Measurements from ENCODE around the gene CBLIF. TPM values are rescaled to one million over a fixed set of nuclear protein-coding genes. Genes with fewer than 3 reads are reported as not detected.

The CBLIF gene
- total and polyA plus RNA-seq, 2 of the 13 experiments (the other 11 are each of a cell fraction or from before 2014, with no cell fraction given) = not detected

DNA sequence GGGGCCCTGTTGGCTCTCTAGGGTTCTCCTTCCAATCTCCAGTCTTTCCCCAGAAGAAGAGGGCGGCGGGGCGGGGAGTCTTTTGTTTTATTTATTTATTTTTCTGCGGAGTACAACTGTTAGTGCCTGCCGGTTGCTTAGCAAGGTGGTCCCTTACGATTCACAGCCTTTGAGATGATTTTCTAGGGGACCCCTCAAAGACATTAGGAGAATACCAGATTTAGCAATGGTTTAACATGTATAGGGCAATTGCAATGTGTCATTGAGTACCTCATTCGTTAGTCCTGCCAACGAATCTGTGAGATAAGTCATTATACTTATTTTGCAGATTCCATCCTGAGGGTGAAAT, 34.4 kb downstream of the CBLIF start (continued):
- TF ChIP-seq, protein P1, sequence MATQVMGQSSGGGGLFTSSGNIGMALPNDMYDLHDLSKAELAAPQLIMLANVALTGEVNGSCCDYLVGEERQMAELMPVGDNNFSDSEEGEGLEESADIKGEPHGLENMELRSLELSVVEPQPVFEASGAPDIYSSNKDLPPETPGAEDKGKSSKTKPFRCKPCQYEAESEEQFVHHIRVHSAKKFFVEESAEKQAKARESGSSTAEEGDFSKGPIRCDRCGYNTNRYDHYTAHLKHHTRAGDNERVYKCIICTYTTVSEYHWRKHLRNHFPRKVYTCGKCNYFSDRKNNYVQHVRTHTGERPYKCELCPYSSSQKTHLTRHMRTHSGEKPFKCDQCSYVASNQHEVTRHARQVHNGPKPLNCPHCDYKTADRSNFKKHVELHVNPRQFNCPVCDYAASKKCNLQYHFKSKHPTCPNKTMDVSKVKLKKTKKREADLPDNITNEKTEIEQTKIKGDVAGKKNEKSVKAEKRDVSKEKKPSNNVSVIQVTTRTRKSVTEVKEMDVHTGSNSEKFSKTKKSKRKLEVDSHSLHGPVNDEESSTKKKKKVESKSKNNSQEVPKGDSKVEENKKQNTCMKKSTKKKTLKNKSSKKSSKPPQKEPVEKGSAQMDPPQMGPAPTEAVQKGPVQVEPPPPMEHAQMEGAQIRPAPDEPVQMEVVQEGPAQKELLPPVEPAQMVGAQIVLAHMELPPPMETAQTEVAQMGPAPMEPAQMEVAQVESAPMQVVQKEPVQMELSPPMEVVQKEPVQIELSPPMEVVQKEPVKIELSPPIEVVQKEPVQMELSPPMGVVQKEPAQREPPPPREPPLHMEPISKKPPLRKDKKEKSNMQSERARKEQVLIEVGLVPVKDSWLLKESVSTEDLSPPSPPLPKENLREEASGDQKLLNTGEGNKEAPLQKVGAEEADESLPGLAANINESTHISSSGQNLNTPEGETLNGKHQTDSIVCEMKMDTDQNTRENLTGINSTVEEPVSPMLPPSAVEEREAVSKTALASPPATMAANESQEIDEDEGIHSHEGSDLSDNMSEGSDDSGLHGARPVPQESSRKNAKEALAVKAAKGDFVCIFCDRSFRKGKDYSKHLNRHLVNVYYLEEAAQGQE (IDR thresholded peaks at IDR 0.05; ENCODE audit: borderline replicate concordance in 1 of 2, low read depth in 1 of 2, low read length in 2 of 2) = no peak
- TF ChIP-seq RNF219 (CRISPR knock-in tag; IDR thresholded peaks at IDR 0.05) (0 out of 2 replicates have a peak, but pooled peaks have one; percentile 17), ZNF558 (CRISPR knock-in tag; IDR thresholded peaks at IDR 0.05; ENCODE audit: borderline replicate concordance) (0 out of 2 replicates have a peak, but pooled peaks have one; percentile 12), KMT2A (CRISPR knock-in tag; IDR thresholded peaks at IDR 0.05) (no peak), PLRG1 (conservative IDR thresholded peaks at IDR 0.05) (no peak), ZBED4 (CRISPR knock-in tag; IDR thresholded peaks at IDR 0.05; ENCODE audit: borderline replicate concordance) (0 out of 2 replicates have a peak, but pooled peaks have one; percentile 0), ZNF335 (CRISPR knock-in tag; IDR thresholded peaks at IDR 0.05) (no peak), GFI1 (CRISPR knock-in tag; IDR thresholded peaks at IDR 0.05; ENCODE audit: borderline replicate concordance) (peak; percentile 12; the same call in 1 of the 2 replicates), ZNF232 (CRISPR knock-in tag; IDR thresholded peaks at IDR 0.05; ENCODE audit: borderline replicate concordance) (no peak), ZNF709 (CRISPR knock-in tag; IDR thresholded peaks at IDR 0.05) (0 out of 2 replicates have a peak, but pooled peaks have one; percentile 46)
- TF ChIP-seq, protein P2, sequence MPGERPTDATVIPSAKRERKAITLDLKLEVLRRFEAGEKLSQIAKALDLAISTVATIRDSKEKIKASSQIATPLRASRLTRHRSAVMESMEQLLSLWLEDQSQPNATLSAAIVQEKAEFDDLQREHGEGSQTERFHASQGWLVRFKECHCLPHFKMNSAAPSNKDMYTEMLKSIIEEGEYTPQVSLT (CRISPR knock-in tag; IDR thresholded peaks at IDR 0.05; ENCODE audit: borderline replicate concordance, low read depth) = no peak
